HEK293 (cell line): Measurements from ENCODE around the gene UBA6.

Source experiments
- CTCF ChIA-PET: fragments of 350-600 bp; formaldehyde crosslinking; extraction: SDS; loops from one replicate; lab custom pipeline; 2021; ENCODE audit warnings: antibody characterized with exemption; lab: Yijun Ruan, JAX
- POLR2A ChIA-PET: fragments of 300-600 bp; formaldehyde crosslinking; extraction: SDS; loops from one replicate; lab custom pipeline; 2020; ENCODE audit warnings: antibody characterized with exemption, inconsistent platforms; lab: Yijun Ruan, JAX
- H3K27ac ChIP-seq: fragments of 200-500 bp; sonication (Bioruptor generic); 2 replicates; pipeline ENCODE4 v1.5.1; 2014; ENCODE audit warnings: low read depth, low read length, control low read depth, inconsistent platforms; ENCODE audit errors: extremely low read depth
- H3K36me3 ChIP-seq, 2 experiments: fragments of 200-500 bp in 1 of 2; sonication (Bioruptor generic) in 1 of 2; 1 replicate in 1 of 2; 2 replicates in 1 of 2; pipeline ENCODE4 v1.5.1; 2014 to 2017; ENCODE audit warnings: inconsistent platforms in 2 of 2, low read length in 2 of 2; ENCODE audit not compliant: control insufficient read depth in 2 of 2, insufficient read depth in 1 of 2
- H3K4me1 ChIP-seq: fragments of 200-500 bp; sonication (Bioruptor generic); 2 replicates; pipeline ENCODE4 v1.5.1; 2014; ENCODE audit warnings: mild to moderate bottlenecking, low read length, inconsistent platforms; ENCODE audit not compliant: control insufficient read depth, insufficient read depth
- H3K4me3 ChIP-seq: 2 replicates; pipeline ENCODE4 v1.5.1; 2011; ENCODE audit warnings: low read depth, mild to moderate bottlenecking, control low read depth, low read length, moderate library complexity
- H3K9me3 ChIP-seq: fragments of 200-500 bp; sonication (Bioruptor generic); 2 replicates; pipeline ENCODE4 v1.5.1; 2014; ENCODE audit warnings: low read depth, low read length, inconsistent platforms; ENCODE audit not compliant: control insufficient read depth, insufficient read depth
- SALL2 ChIP-seq: fragments of 450-650 bp; formaldehyde crosslinking; IDR thresholded peaks from 2 replicates; pipeline ENCODE4 v1.5.0; 2017; ENCODE audit warnings: missing biosample characterization, mild to moderate bottlenecking, missing genetic modification characterization, borderline replicate concordance
- ZNF146 ChIP-seq: fragments of 450-650 bp; formaldehyde crosslinking; IDR thresholded peaks from 2 replicates; pipeline ENCODE4 v1.5.1; 2016; ENCODE audit warnings: missing biosample characterization, missing genetic modification characterization
- ZNF19 ChIP-seq: fragments of 450-650 bp; formaldehyde crosslinking; IDR thresholded peaks from 2 replicates; pipeline ENCODE4; 2016; ENCODE audit warnings: missing biosample characterization, missing genetic modification characterization, low read depth
- ZNF324 ChIP-seq: fragments of 450-650 bp; formaldehyde crosslinking; IDR thresholded peaks from 2 replicates; pipeline ENCODE4 v1.5.1; 2016; ENCODE audit warnings: missing biosample characterization, missing genetic modification characterization
- ZNF366 ChIP-seq: fragments of 450-650 bp; formaldehyde crosslinking; conservative IDR thresholded peaks from 2 replicates; pipeline ENCODE4 v1.5.1; 2016; ENCODE audit warnings: missing biosample characterization, missing genetic modification characterization
- ZNF37A ChIP-seq: fragments of 450-650 bp; IDR thresholded peaks from 2 replicates; pipeline ENCODE4 v1.5.1; 2018; ENCODE audit warnings: missing biosample characterization, missing genetic modification characterization
- ZNF394 ChIP-seq: fragments of 450-650 bp; formaldehyde crosslinking; IDR thresholded peaks from 2 replicates; pipeline ENCODE4 v1.5.1; 2016; ENCODE audit warnings: missing biosample characterization, missing genetic modification characterization, mild to moderate bottlenecking, moderate library complexity, borderline replicate concordance
- ZNF416 ChIP-seq: fragments of 450-650 bp; formaldehyde crosslinking; IDR thresholded peaks from 2 replicates; pipeline ENCODE4 v1.5.1; 2016; ENCODE audit warnings: missing biosample characterization, missing genetic modification characterization
- ZNF555 ChIP-seq: fragments of 450-650 bp; formaldehyde crosslinking; conservative IDR thresholded peaks from 2 replicates; pipeline ENCODE4 v1.5.1; 2017; ENCODE audit warnings: missing biosample characterization, mild to moderate bottlenecking, missing genetic modification characterization, inconsistent platforms
- ZNF792 ChIP-seq: fragments of 450-650 bp; formaldehyde crosslinking; IDR thresholded peaks from 2 replicates; pipeline ENCODE4 v1.5.1; 2016; ENCODE audit warnings: missing biosample characterization, missing genetic modification characterization
- TF ChIP-seq, protein P1 (sequence below): fragments of 450-650 bp; formaldehyde crosslinking; IDR thresholded peaks from 2 replicates; pipeline ENCODE4 v1.5.1; 2016; ENCODE audit warnings: missing biosample characterization, missing genetic modification characterization
- TF ChIP-seq, protein P2 (sequence below): fragments of 450-650 bp; formaldehyde crosslinking; IDR thresholded peaks from 2 replicates; pipeline ENCODE4; 2016; ENCODE audit warnings: missing biosample characterization, missing genetic modification characterization
- TF ChIP-seq, protein P3 (sequence below): fragments of 450-650 bp; formaldehyde crosslinking; IDR thresholded peaks from 2 replicates; pipeline ENCODE4 v1.5.1; 2016; ENCODE audit warnings: missing biosample characterization, missing genetic modification characterization
- TF ChIP-seq, protein P4 (sequence below): fragments of 450-650 bp; formaldehyde crosslinking; IDR thresholded peaks from 2 replicates; pipeline ENCODE4 v1.5.1; 2016; ENCODE audit warnings: missing biosample characterization, missing genetic modification characterization, borderline replicate concordance

The UBA6 gene

DNA sequence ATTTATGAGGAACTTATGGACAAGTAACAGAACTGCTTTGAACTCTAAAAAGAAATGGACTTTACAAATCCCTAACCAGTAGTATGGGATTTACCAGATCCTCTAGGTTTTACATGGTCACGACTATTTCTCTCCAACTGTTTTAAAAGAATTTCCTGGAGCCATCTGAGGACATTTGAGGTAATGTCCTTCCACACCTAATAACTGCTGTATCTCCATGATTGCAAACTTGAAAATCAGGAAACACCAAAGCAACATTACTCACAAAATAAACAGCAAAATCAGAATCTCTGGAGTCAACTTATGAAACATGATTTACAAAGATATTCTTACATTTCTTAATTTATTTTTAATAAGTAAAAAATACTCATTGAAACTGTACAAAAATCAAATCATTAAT lies 84.5 kb downstream of the UBA6 start:
- Histone ChIP-seq H3K4me1 (no peaks in the 10 kb centered on the region), H3K4me3 (no peak overlapping the region), H3K36me3 (peaks cover 4 to 54% of the 10 kb centered on the region in 2 experiments; a peak in 2 of 3 replicates), H3K9me3 (no peaks in the 10 kb centered on the region), H3K27ac (no peak overlapping the region)
- CTCF ChIA-PET, result no interaction called here
- POLR2A ChIA-PET, result no interaction called here
- TF ChIP-seq, protein P1, sequence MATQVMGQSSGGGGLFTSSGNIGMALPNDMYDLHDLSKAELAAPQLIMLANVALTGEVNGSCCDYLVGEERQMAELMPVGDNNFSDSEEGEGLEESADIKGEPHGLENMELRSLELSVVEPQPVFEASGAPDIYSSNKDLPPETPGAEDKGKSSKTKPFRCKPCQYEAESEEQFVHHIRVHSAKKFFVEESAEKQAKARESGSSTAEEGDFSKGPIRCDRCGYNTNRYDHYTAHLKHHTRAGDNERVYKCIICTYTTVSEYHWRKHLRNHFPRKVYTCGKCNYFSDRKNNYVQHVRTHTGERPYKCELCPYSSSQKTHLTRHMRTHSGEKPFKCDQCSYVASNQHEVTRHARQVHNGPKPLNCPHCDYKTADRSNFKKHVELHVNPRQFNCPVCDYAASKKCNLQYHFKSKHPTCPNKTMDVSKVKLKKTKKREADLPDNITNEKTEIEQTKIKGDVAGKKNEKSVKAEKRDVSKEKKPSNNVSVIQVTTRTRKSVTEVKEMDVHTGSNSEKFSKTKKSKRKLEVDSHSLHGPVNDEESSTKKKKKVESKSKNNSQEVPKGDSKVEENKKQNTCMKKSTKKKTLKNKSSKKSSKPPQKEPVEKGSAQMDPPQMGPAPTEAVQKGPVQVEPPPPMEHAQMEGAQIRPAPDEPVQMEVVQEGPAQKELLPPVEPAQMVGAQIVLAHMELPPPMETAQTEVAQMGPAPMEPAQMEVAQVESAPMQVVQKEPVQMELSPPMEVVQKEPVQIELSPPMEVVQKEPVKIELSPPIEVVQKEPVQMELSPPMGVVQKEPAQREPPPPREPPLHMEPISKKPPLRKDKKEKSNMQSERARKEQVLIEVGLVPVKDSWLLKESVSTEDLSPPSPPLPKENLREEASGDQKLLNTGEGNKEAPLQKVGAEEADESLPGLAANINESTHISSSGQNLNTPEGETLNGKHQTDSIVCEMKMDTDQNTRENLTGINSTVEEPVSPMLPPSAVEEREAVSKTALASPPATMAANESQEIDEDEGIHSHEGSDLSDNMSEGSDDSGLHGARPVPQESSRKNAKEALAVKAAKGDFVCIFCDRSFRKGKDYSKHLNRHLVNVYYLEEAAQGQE (tag by site-specific recombination), result no peak
- TF ChIP-seq, protein P2, sequence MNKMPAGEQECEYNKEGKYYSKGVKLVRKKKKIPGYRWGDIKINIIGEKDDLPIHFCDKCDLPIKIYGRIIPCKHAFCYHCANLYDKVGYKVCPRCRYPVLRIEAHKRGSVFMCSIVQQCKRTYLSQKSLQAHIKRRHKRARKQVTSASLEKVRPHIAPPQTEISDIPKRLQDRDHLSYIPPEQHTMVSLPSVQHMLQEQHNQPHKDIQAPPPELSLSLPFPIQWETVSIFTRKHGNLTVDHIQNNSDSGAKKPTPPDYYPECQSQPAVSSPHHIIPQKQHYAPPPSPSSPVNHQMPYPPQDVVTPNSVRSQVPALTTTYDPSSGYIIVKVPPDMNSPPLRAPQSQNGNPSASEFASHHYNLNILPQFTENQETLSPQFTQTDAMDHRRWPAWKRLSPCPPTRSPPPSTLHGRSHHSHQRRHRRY (tag by site-specific recombination), result no peak
- TF ChIP-seq, protein P3, sequence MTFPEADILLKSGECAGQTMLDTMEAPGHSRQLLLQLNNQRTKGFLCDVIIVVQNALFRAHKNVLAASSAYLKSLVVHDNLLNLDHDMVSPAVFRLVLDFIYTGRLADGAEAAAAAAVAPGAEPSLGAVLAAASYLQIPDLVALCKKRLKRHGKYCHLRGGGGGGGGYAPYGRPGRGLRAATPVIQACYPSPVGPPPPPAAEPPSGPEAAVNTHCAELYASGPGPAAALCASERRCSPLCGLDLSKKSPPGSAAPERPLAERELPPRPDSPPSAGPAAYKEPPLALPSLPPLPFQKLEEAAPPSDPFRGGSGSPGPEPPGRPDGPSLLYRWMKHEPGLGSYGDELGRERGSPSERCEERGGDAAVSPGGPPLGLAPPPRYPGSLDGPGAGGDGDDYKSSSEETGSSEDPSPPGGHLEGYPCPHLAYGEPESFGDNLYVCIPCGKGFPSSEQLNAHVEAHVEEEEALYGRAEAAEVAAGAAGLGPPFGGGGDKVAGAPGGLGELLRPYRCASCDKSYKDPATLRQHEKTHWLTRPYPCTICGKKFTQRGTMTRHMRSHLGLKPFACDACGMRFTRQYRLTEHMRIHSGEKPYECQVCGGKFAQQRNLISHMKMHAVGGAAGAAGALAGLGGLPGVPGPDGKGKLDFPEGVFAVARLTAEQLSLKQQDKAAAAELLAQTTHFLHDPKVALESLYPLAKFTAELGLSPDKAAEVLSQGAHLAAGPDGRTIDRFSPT (tag by site-specific recombination), result no peak
- TF ChIP-seq ZNF394 (no peak), ZNF792 (tag by site-specific recombination) (no peak), ZNF324 (no peak), ZNF37A (tag by site-specific recombination) (no peak)
- TF ChIP-seq, protein P4, sequence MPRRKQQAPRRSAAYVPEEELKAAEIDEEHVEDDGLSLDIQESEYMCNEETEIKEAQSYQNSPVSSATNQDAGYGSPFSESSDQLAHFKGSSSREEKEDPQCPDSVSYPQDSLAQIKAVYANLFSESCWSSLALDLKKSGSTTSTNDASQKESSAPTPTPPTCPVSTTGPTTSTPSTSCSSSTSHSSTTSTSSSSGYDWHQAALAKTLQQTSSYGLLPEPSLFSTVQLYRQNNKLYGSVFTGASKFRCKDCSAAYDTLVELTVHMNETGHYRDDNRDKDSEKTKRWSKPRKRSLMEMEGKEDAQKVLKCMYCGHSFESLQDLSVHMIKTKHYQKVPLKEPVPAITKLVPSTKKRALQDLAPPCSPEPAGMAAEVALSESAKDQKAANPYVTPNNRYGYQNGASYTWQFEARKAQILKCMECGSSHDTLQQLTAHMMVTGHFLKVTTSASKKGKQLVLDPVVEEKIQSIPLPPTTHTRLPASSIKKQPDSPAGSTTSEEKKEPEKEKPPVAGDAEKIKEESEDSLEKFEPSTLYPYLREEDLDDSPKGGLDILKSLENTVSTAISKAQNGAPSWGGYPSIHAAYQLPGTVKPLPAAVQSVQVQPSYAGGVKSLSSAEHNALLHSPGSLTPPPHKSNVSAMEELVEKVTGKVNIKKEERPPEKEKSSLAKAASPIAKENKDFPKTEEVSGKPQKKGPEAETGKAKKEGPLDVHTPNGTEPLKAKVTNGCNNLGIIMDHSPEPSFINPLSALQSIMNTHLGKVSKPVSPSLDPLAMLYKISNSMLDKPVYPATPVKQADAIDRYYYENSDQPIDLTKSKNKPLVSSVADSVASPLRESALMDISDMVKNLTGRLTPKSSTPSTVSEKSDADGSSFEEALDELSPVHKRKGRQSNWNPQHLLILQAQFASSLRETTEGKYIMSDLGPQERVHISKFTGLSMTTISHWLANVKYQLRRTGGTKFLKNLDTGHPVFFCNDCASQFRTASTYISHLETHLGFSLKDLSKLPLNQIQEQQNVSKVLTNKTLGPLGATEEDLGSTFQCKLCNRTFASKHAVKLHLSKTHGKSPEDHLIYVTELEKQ (tag by site-specific recombination), result no peak

DNA sequence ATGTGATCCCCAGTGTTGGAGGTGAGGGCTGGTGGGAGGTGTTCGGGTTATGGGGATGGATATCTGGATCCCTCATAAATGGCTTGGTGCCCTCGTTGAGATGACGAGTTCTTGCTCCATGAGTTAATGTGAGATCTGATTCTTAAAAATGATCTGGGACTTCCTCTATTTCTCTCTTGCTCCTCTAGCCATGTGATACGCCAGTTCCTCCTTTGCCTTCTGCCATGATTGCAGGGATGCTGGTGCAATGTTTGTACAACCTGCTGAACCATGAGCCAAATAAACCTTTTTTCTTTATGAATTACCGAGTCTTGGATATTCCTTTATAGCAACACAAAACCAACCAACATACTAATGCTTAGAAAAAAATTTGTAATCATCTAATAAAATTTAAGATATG lies 85.8 kb downstream of the UBA6 start:
- POLR2A ChIA-PET, result no interaction called here
- CTCF ChIA-PET, result interaction anchor here (0.6 kb wide), 1 partner anchor 826 kb away, joined by 3 read pairs; no protein-coding TSS in a partner anchor
- TF ChIP-seq, protein P4 (tag by site-specific recombination), result no peak
- TF ChIP-seq, protein P1 (tag by site-specific recombination), result no peak
- TF ChIP-seq SALL2 (tag by site-specific recombination) (no peak), ZNF19 (tag by site-specific recombination) (no peak), ZNF366 (tag by site-specific recombination) (no peak), ZNF555 (no peak), ZNF416 (tag by site-specific recombination) (no peak), ZNF146 (tag by site-specific recombination) (no peak)

More for the DNA sequence above, 85.8 kb downstream of the UBA6 start:
- no peaks in the 10 kb centered on the region for H3K9me3 ChIP-seq
- H3K4me1 ChIP-seq, result no peaks in the 10 kb centered on the region
- H3K4me3 ChIP-seq, result no peak overlapping the region
- H3K36me3 ChIP-seq, result peaks cover 0 to 40% of the 10 kb centered on the region in 2 experiments; a peak in 1 of 3 replicates
- H3K27ac ChIP-seq, result no peak overlapping the region
